ENCODE data around the gene FGD1. TPM values are rescaled to one million over a fixed set of nuclear protein-coding genes. Genes with fewer than 3 reads are reported as not detected.

Gene FGD1
- total and polyA plus RNA-seq, 10 donors = 0.73 to 5.4 (median 3.4) TPM

GRCh38 chrX:54423161-54423888 lies 72.7 kb downstream of the FGD1 start:
- Histone ChIP-seq H3K27me3 (replicated peaks in 1 of 7) (peaks cover 0 to 4% (median 0%) of the 10 kb centered on the region in 7 donors), H3K4me3 (no peak overlapping the region), H3K27ac (no peak overlapping the region), H3K9me3 (no peaks in the 10 kb centered on the region), H3K4me1 (no peaks in the 10 kb centered on the region), H3K36me3 (no peaks in the 10 kb centered on the region)
- TF ChIP-seq POLR2AphosphoS5 (IDR thresholded peaks at IDR 0.05) = no peak
- peak in 1 of 11 experiments; percentile 12 for TF ChIP-seq CTCF (IDR thresholded peaks at IDR 0.05 in 8 of 11, conservative IDR thresholded peaks at IDR 0.05 in 3 of 11)
- intact Hi-C loops (cut with DNase I; ENCODE audit: low total_unique reads) = no loop called here
- DNase-seq = no peak
- WGBS, 5 donors = 24 to 47% (median 29%) methylated on average over 10 to 14 of the region's 14 CpGs

- TF ChIP-seq POLR2A (IDR thresholded peaks at IDR 0.05) (no peak), POLR2AphosphoS5 (IDR thresholded peaks at IDR 0.05) (no peak), CTCF (IDR thresholded peaks at IDR 0.05 in 8 of 11, conservative IDR thresholded peaks at IDR 0.05 in 3 of 11) (no peak)
- no peak overlapping the region for H3K4me3 ChIP-seq
- 73 to 94% (median 85%) methylated on average over 3 of the region's 3 CpGs for WGBS, 5 donors
Observed at GRCh38 chrX:54422168-54422567, 73.9 kb downstream of the FGD1 start.

GRCh38 chrX:54419559-54420302 lies 76.3 kb downstream of the FGD1 start:
- peaks cover 0 to 19% (median 0%) of the 10 kb centered on the region in 7 donors for H3K27me3 ChIP-seq (replicated peaks in 1 of 7)

More at GRCh38 chrX:54422168-54422567, 73.9 kb downstream of the FGD1 start:
- Histone ChIP-seq H3K4me1 (no peaks in the 10 kb centered on the region), H3K36me3 (no peaks in the 10 kb centered on the region), H3K27me3 (replicated peaks in 1 of 7) (peaks cover 0 to 5% (median 0%) of the 10 kb centered on the region in 7 donors), H3K9me3 (peaks cover 0 to under 1% (median 0%) of the 10 kb centered on the region in 8 donors), H3K27ac (no peak overlapping the region)
- intact Hi-C loops (cut with DNase I; ENCODE audit: low total_unique reads) = no loop called here
- no peak for DNase-seq

More at GRCh38 chrX:54419559-54420302, 76.3 kb downstream of the FGD1 start:
- no peak for DNase-seq
- Histone ChIP-seq H3K4me3 (no peak overlapping the region), H3K4me1 (no peaks in the 10 kb centered on the region), H3K27ac (no peak overlapping the region), H3K36me3 (no peaks in the 10 kb centered on the region), H3K9me3 (peaks cover 0 to 3% (median 0%) of the 10 kb centered on the region in 8 donors)
- intact Hi-C loops (cut with DNase I; ENCODE audit: low total_unique reads) = no loop called here
- WGBS, 5 donors = 43 to 74% (median 66%) methylated on average over 3 of the region's 3 CpGs
- TF ChIP-seq POLR2AphosphoS5 (IDR thresholded peaks at IDR 0.05) = no peak
- no peak for TF ChIP-seq POLR2A (IDR thresholded peaks at IDR 0.05)
- TF ChIP-seq CTCF (IDR thresholded peaks at IDR 0.05 in 8 of 11, conservative IDR thresholded peaks at IDR 0.05 in 3 of 11) = no peak

Data from spleen (tissue), 11 donors.